WTC11 (cell line): ENCODE measurements around the gene GABPB2. TPM values are rescaled to one million over a fixed set of nuclear protein-coding genes. Genes with fewer than 3 reads are reported as not detected.

Experiments
- ATAC-seq: fragments of 200-7000 bp; cut with Tn5 transposase; 2 replicates; pipeline ENCODE4 v1.10.0; 2021; ENCODE audit warnings: mild to moderate bottlenecking, moderate library complexity
- CTCF ChIA-PET: fragments of 300-600 bp; sonication (Branson Sonifier 250); formaldehyde crosslinking; loops from one replicate; lab custom pipeline; 2021; ENCODE audit warnings: antibody characterized with exemption; lab: Charles Lee
- POLR2A ChIA-PET: fragments of 350-600 bp; sonication (Branson Sonifier 250); formaldehyde crosslinking; loops from one replicate; lab custom pipeline; 2021; ENCODE audit warnings: antibody characterized with exemption; lab: Charles Lee
- DNase-seq: peaks from one replicate; pipeline ENCODE4 v3.0.0; 2021; ENCODE audit warnings: low spot score
- H3K27ac Mint-ChIP-seq: 2 replicates; pipeline ENCODE4 v1.8.0; 2021; ENCODE audit warnings: mixed read lengths
- H3K27me3 Mint-ChIP-seq: 2 replicates; pipeline ENCODE4 v1.8.0; 2021; ENCODE audit warnings: low read depth, mild to moderate bottlenecking, moderate library complexity, mixed read lengths
- H3K36me3 Mint-ChIP-seq: 2 replicates; pipeline ENCODE4 v1.8.0; 2021; ENCODE audit warnings: mixed read lengths
- H3K4me1 Mint-ChIP-seq: 2 replicates; pipeline ENCODE4 v1.8.0; 2022; ENCODE audit warnings: mixed read lengths
- H3K4me3 Mint-ChIP-seq: 2 replicates; pipeline ENCODE4 v1.8.0; 2021; ENCODE audit warnings: mild to moderate bottlenecking, moderate library complexity, mixed read lengths
- H3K9me3 Mint-ChIP-seq: 2 replicates; pipeline ENCODE4 v1.8.0; 2021; ENCODE audit warnings: mixed read lengths
- ARID4B ChIP-seq: sonication (generic); formaldehyde crosslinking; IDR thresholded peaks from 2 replicates; pipeline ENCODE4 v1.8.0; 2023; ENCODE audit warnings: missing genetic modification reagents, mild to moderate bottlenecking, borderline replicate concordance
- ELF4 ChIP-seq: sonication (generic); formaldehyde crosslinking; IDR thresholded peaks from 2 replicates; pipeline ENCODE4 v1.8.1; 2022; ENCODE audit warnings: low read depth, mild to moderate bottlenecking, moderate library complexity, missing genetic modification reagents
- FOXK1 ChIP-seq: sonication (generic); formaldehyde crosslinking; IDR thresholded peaks from 2 replicates; pipeline ENCODE4 v1.8.0; 2022; ENCODE audit warnings: mild to moderate bottlenecking, moderate library complexity, missing genetic modification reagents
- GABPB1 ChIP-seq: sonication (generic); formaldehyde crosslinking; IDR thresholded peaks from 2 replicates; pipeline ENCODE4 v1.8.1; 2023; ENCODE audit warnings: mild to moderate bottlenecking, missing genetic modification reagents
- GRHL2 ChIP-seq: fragments of 250-450 bp; sonication (Bioruptor Pico); IDR thresholded peaks from 2 replicates; pipeline ENCODE4 v1.8.0; 2022; ENCODE audit warnings: mild to moderate bottlenecking, moderate library complexity; ENCODE audit not compliant: insufficient replicate concordance, severe bottlenecking
- GTF2I ChIP-seq: fragments of 250-450 bp; sonication (Bioruptor Pico); conservative IDR thresholded peaks from 2 replicates; pipeline ENCODE4 v1.4.0; 2021; ENCODE audit warnings: mild to moderate bottlenecking
- HMGA2 ChIP-seq: fragments of 250-450 bp; sonication (Bioruptor Pico); IDR thresholded peaks from 2 replicates; pipeline ENCODE4 v1.4.0; 2021; ENCODE audit warnings: mild to moderate bottlenecking, moderate library complexity
- OVOL2 ChIP-seq: fragments of 250-450 bp; sonication (Bioruptor Pico); IDR thresholded peaks from 2 replicates; pipeline ENCODE4 v1.9.0; 2021; ENCODE audit warnings: mild to moderate bottlenecking, borderline replicate concordance
- PRDM15 ChIP-seq: sonication (generic); formaldehyde crosslinking; IDR thresholded peaks from 2 replicates; pipeline ENCODE4 v1.8.0; 2022; ENCODE audit warnings: missing genetic modification reagents
- RELA ChIP-seq: sonication (generic); formaldehyde crosslinking; IDR thresholded peaks from 2 replicates; pipeline ENCODE4 v1.8.1; 2022; ENCODE audit warnings: missing genetic modification reagents, mild to moderate bottlenecking, borderline replicate concordance
- SOX15 ChIP-seq: fragments of 250-450 bp; sonication (Bioruptor Pico); IDR thresholded peaks from 2 replicates; pipeline ENCODE4 v1.9.0; 2021; ENCODE audit warnings: mild to moderate bottlenecking
- ZNF219 ChIP-seq: sonication (generic); formaldehyde crosslinking; IDR thresholded peaks from 2 replicates; pipeline ENCODE4 v1.8.0; 2023; ENCODE audit warnings: missing genetic modification reagents, mild to moderate bottlenecking, borderline replicate concordance
- ZNF532 ChIP-seq: fragments of 250-450 bp; sonication (Bioruptor Pico); IDR thresholded peaks from 2 replicates; pipeline ENCODE4 v1.9.0; 2021; ENCODE audit warnings: mild to moderate bottlenecking, borderline replicate concordance
- total RNA-seq: library from RNA; stranded (reverse); gene quantifications from 3 replicates; pipeline ENCODE4 v1.2.3, GENCODE V29; 2021
- TF ChIP-seq, protein P1 (sequence below): fragments of 250-450 bp; sonication (Bioruptor Pico); IDR thresholded peaks from 2 replicates; pipeline ENCODE4 v2.1.2; 2022; ENCODE audit warnings: mild to moderate bottlenecking, moderate library complexity
- TF ChIP-seq, protein P2 (sequence below): fragments of 250-450 bp; sonication (Bioruptor Pico); IDR thresholded peaks from 2 replicates; pipeline ENCODE4 v1.9.0; 2021; ENCODE audit warnings: moderate library complexity, mild to moderate bottlenecking, inconsistent platforms, borderline replicate concordance

Gene GABPB2
- total RNA-seq, 1 experiment from 2014 or later, result 1.7 TPM

DNA sequence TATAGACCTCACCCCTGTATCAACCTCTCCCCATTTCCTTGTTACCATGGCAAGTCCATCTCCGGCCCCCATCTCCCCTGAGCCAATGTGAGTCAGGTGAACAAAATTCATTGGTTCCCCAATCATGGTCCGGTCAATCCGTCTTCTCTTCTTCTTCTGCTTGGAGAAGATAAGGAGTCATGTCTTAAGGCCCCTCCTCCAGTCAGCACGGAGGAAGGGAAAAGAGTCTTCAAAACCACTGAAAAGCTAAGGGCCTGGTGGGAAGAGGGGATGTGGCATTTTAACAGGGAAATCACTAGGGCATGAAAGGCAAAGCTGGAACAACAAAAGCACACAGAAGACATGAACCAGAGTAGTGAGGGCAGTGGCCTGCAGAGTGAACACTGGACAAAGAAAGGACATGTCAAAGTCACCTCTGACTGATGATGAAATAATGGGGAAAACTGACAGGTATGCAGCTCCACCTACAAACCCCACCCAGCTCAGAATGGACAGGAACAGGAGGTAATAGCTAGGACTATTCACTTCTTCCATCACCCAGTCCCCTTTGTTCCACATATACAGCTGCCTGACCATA, 15.5 kb upstream of the GABPB2 start (continued):
- TF ChIP-seq, protein P1, sequence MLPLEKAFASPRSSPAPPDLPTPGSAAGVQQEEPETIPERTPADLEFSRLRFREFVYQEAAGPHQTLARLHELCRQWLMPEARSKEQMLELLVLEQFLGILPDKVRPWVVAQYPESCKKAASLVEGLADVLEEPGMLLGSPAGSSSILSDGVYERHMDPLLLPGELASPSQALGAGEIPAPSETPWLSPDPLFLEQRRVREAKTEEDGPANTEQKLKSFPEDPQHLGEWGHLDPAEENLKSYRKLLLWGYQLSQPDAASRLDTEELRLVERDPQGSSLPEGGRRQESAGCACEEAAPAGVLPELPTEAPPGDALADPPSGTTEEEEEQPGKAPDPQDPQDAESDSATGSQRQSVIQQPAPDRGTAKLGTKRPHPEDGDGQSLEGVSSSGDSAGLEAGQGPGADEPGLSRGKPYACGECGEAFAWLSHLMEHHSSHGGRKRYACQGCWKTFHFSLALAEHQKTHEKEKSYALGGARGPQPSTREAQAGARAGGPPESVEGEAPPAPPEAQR, result no peak
- TF ChIP-seq, protein P2, sequence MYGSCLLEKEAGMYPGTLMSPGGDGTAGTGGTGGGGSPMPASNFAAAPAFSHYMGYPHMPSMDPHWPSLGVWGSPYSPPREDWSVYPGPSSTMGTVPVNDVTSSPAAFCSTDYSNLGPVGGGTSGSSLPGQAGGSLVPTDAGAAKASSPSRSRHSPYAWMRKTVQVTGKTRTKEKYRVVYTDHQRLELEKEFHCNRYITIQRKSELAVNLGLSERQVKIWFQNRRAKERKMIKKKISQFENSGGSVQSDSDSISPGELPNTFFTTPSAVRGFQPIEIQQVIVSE (CRISPR knock-in tag), result no peak
- no peak for TF ChIP-seq ZNF219 (CRISPR knock-in tag)

DNA sequence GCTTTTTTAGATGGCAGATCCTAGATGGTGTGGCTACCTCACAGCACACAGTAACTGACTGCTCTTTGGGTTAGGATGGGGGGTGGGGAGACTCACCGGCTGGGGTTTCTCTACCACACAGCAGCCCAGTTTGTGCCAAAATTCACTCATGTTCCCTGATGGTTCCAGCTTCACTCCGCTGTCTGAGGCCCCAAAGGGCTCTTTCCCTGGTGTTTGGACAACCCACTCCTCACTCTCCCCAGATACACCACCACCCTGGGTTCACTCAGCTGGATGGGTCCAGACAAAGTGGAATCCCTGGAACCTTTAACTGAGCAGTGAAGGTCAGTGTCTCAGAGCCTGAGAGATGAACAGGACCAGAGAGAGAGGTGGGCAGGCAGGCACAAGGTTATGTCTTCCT, 15.0 kb upstream of the GABPB2 start:
- Mint-ChIP-seq H3K27me3 (no peaks in the 10 kb centered on the region), H3K9me3 (no peaks in the 10 kb centered on the region), H3K36me3 (peaks cover 52% of the 10 kb centered on the region), H3K27ac (no peak overlapping the region), H3K4me1 (peaks cover 24% of the 10 kb centered on the region), H3K4me3 (no peak overlapping the region)
- ChIA-PET POLR2A (no interaction called here), CTCF (no interaction called here)
- ATAC-seq (no peak), DNase-seq (no peak)
- TF ChIP-seq ARID4B (CRISPR knock-in tag), result no peak
- no peak for TF ChIP-seq OVOL2
- no peak for TF ChIP-seq GTF2I
- no peak for TF ChIP-seq FOXK1 (CRISPR knock-in tag)
- no peak for TF ChIP-seq SOX15 (CRISPR knock-in tag)
- TF ChIP-seq PRDM15, result no peak
- no peak for TF ChIP-seq GRHL2 (CRISPR knock-in tag)
- TF ChIP-seq ZNF532 (CRISPR knock-in tag), result no peak
- TF ChIP-seq RELA (CRISPR knock-in tag), result no peak
- no peak for TF ChIP-seq HMGA2 (CRISPR knock-in tag)
- TF ChIP-seq ELF4, result no peak
- no peak for TF ChIP-seq GABPB1 (CRISPR knock-in tag)
